MM.1S (cell line): Measurements from ENCODE around the gene XAGE2.

Source experiments
- EZH2 ChIP-seq: fragments of 300-600 bp; sonication (generic); optimal IDR thresholded peaks from 2 replicates; pipeline ENCODE3; 2017; ENCODE audit warnings: low read depth, mild to moderate bottlenecking, antibody characterized with exemption, low read length, mixed read lengths
- EZH2phosphoT487 ChIP-seq: fragments of 300-600 bp; sonication (generic); IDR thresholded peaks from 2 replicates; pipeline ENCODE4 v1.6.1; 2018; ENCODE audit warnings: antibody characterized with exemption, low read length
- TF ChIP-seq, protein P1 (sequence below): fragments of 300-600 bp; sonication (generic); IDR thresholded peaks from 2 replicates; pipeline ENCODE4 v1.5.1; 2016; ENCODE audit warnings: antibody characterized with exemption, low read length, mixed read lengths

DNA sequence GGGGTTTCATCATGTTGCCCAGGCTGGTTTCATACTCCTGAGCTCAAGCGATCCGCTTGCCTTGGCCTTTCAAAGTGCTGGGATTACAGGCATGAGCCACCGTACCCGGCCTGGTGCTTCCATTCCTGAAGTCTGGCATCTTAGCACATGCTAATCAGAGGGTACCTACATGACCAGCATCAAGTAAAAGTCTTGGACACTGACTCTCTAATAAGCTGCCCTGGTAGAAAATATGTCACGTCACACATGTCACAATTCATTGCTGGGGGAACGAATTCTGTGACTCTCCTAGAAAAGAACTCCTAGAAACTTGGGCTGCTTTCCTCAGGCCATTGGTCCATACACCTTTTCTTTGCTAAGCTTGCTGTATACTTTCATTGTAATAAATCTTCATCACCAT is 19.1 kb upstream of the XAGE2 start:
- TF ChIP-seq, protein P1, sequence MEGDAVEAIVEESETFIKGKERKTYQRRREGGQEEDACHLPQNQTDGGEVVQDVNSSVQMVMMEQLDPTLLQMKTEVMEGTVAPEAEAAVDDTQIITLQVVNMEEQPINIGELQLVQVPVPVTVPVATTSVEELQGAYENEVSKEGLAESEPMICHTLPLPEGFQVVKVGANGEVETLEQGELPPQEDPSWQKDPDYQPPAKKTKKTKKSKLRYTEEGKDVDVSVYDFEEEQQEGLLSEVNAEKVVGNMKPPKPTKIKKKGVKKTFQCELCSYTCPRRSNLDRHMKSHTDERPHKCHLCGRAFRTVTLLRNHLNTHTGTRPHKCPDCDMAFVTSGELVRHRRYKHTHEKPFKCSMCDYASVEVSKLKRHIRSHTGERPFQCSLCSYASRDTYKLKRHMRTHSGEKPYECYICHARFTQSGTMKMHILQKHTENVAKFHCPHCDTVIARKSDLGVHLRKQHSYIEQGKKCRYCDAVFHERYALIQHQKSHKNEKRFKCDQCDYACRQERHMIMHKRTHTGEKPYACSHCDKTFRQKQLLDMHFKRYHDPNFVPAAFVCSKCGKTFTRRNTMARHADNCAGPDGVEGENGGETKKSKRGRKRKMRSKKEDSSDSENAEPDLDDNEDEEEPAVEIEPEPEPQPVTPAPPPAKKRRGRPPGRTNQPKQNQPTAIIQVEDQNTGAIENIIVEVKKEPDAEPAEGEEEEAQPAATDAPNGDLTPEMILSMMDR = no peak
- TF ChIP-seq EZH2 = no peak
- TF ChIP-seq EZH2phosphoT487 = no peak
